ENCODE data around the gene HSD17B8. TPM values are rescaled to one million over a fixed set of nuclear protein-coding genes. Genes with fewer than 3 reads are reported as not detected.

Gene HSD17B8
- total and polyA plus RNA-seq, 10 of the 15 experiments (the other 5 are each of a cell fraction or from before 2014, with no cell fraction given), result 3.1 to 54.3 (median 26.5) TPM

- Histone ChIP-seq H3K27me3 (replicated peaks in 1 of 2; ENCODE audit: control insufficient read depth in 2 of 2, insufficient read depth in 2 of 2, low read length in 1 of 2) (no peaks in the 10 kb centered on the region), H4K20me1 (ENCODE audit: control insufficient read depth, insufficient read depth) (no peaks in the 10 kb centered on the region), H3K4me2 (ENCODE audit: control insufficient read depth, insufficient read depth) (no peak overlapping the region), H2AFZ (ENCODE audit: control insufficient read depth, low read depth, low read length) (no peak overlapping the region), H3K27ac (ENCODE audit: control insufficient read depth, insufficient read depth) (no peak overlapping the region), H3K4me3 (no peak overlapping the region), H3K9me3 (replicated peaks; ENCODE audit: control insufficient read depth, insufficient read depth, low read length) (no peaks in the 10 kb centered on the region), H3K79me2 (ENCODE audit: control insufficient read depth, insufficient read depth, low read length) (no peaks in the 10 kb centered on the region), H3K9ac (ENCODE audit: control insufficient read depth, insufficient read depth, low read length) (no peak overlapping the region), H3K4me1 (ENCODE audit: control insufficient read depth, insufficient read depth, low read length) (no peaks in the 10 kb centered on the region; the same call in 1 of the 2 replicates), H3K36me3 (ENCODE audit: control insufficient read depth in 2 of 2, insufficient read depth in 2 of 2, low read length in 1 of 2) (no peaks in the 10 kb centered on the region)
- no peak for TF ChIP-seq CHD2 (IDR thresholded peaks at IDR 0.05; ENCODE audit: borderline replicate concordance, low read depth, low read length)
- no peak for TF ChIP-seq EGR1 (IDR thresholded peaks at IDR 0.05; ENCODE audit: borderline replicate concordance in 1 of 2, low read depth in 2 of 2, low read length in 2 of 2)
- TF ChIP-seq NFYB (IDR thresholded peaks at IDR 0.05; ENCODE audit: insufficient read depth, low read depth, low read length), result no peak
- TF ChIP-seq ATF3 (IDR thresholded peaks at IDR 0.05; ENCODE audit: borderline replicate concordance, extremely low read depth, low read depth, low read length), result no peak
- no peak for TF ChIP-seq RBBP5 (conservative IDR thresholded peaks at IDR 0.05)
- no peak for TF ChIP-seq BCL11A (IDR thresholded peaks at IDR 0.05; ENCODE audit: low read depth, low read length)
- in situ Hi-C loops (cut with MboI) (no loop called here), intact Hi-C loops (cut with micrococcal nuclease; ENCODE audit: unreplicated experiment) (loop anchor here (2.0 kb wide), 1 partner anchor 61 kb away; no protein-coding TSS in a partner anchor)
- BruUV-seq (replicated peaks), result no TSS peak
- ChIA-PET POLR2A (no interaction called here), RAD21 (ENCODE audit: unreplicated experiment) (no interaction called here), CTCF (interaction anchor here (0.6 to 0.9 kb wide), 3 partner anchors 43 to 80 kb away, joined by 3 read pairs; no protein-coding TSS in a partner anchor), SMC1A (ENCODE audit: uncharacterized antibody, unreplicated experiment) (no interaction called here)
- WGBS (ENCODE audit: insufficient coverage, insufficient replicate concordance, low lambda C conversion rate, missing lambda C conversion rate), result 15% methylated on average over 6 of the region's 6 CpGs
- no peak for FAIRE-seq
- ATAC-seq, result no peak
- DNase-seq (ENCODE audit: low read depth, low spot score), result no peak
Measured at GRCh38 chr6:33168284-33168601, 36.2 kb upstream of the HSD17B8 start.

GRCh38 chr6:33168639-33169038 is 35.8 kb upstream of the HSD17B8 start:
- DNase-seq (ENCODE audit: low read depth, low spot score), result no peak
- H3K27me3 ChIP-seq (replicated peaks in 1 of 2; ENCODE audit: control insufficient read depth in 2 of 2, insufficient read depth in 2 of 2, low read length in 1 of 2), result no peaks in the 10 kb centered on the region
- H3K4me2 ChIP-seq (ENCODE audit: control insufficient read depth, insufficient read depth), result no peak overlapping the region
- no peak overlapping the region for H3K9ac ChIP-seq (ENCODE audit: control insufficient read depth, insufficient read depth, low read length)
- WGBS (ENCODE audit: insufficient coverage, insufficient replicate concordance, low lambda C conversion rate, missing lambda C conversion rate), result 26% methylated on average over 5 of the region's 5 CpGs
- no peaks in the 10 kb centered on the region for H3K36me3 ChIP-seq (ENCODE audit: control insufficient read depth in 2 of 2, insufficient read depth in 2 of 2, low read length in 1 of 2)
- CTCF ChIA-PET, result interaction anchor here (0.9 kb wide), 1 partner anchor 80 kb away, joined by 3 read pairs; no protein-coding TSS in a partner anchor
- no peak overlapping the region for H3K4me3 ChIP-seq
- POLR2A ChIA-PET, result interaction anchor here (0.7 to 1.5 kb wide), 2 partner anchors 94 to 1194 kb away, joined by 7 to 11 read pairs; partner anchors contain the start of gene HLA-DPB1
- H3K9me3 ChIP-seq (replicated peaks; ENCODE audit: control insufficient read depth, insufficient read depth, low read length), result no peaks in the 10 kb centered on the region
- intact Hi-C loops (cut with micrococcal nuclease; ENCODE audit: unreplicated experiment) (loop anchor here (2.0 kb wide), 1 partner anchor 60 kb away; no protein-coding TSS in a partner anchor), in situ Hi-C loops (cut with MboI) (no loop called here)
- SMC1A ChIA-PET (ENCODE audit: uncharacterized antibody, unreplicated experiment), result no interaction called here
- no peaks in the 10 kb centered on the region for H3K79me2 ChIP-seq (ENCODE audit: control insufficient read depth, insufficient read depth, low read length)
- no peak for FAIRE-seq
- H3K27ac ChIP-seq (ENCODE audit: control insufficient read depth, insufficient read depth), result no peak overlapping the region
- no peak for ATAC-seq
- RAD21 ChIA-PET (ENCODE audit: unreplicated experiment), result no interaction called here
- no TSS peak for BruUV-seq (replicated peaks)
- no peak overlapping the region for H2AFZ ChIP-seq (ENCODE audit: control insufficient read depth, low read depth, low read length)
- H4K20me1 ChIP-seq (ENCODE audit: control insufficient read depth, insufficient read depth), result no peaks in the 10 kb centered on the region
- H3K4me1 ChIP-seq (ENCODE audit: control insufficient read depth, insufficient read depth, low read length), result no peaks in the 10 kb centered on the region; the same call in 1 of the 2 replicates
- TF ChIP-seq CHD4 (IDR thresholded peaks at IDR 0.05) (no peak), CBFB (IDR thresholded peaks at IDR 0.05; ENCODE audit: low read depth) (no peak), ZNF622 (IDR thresholded peaks at IDR 0.05) (no peak), RBBP5 (conservative IDR thresholded peaks at IDR 0.05) (no peak), SUZ12 (IDR thresholded peaks at IDR 0.05; ENCODE audit: unreplicated experiment) (no peak), RELA (IDR thresholded peaks at IDR 0.05; ENCODE audit: borderline replicate concordance, partially characterized antibody) (no peak), ZBTB40 (IDR thresholded peaks at IDR 0.05; ENCODE audit: borderline replicate concordance) (no peak), BMI1 (IDR thresholded peaks at IDR 0.05; ENCODE audit: borderline replicate concordance) (no peak), PML (IDR thresholded peaks at IDR 0.05; ENCODE audit: low read length) (no peak)
